GM12875 (cell line): ENCODE results near the gene PPP1R12B.
"Not testable (repeated sequence)": the region's sequence is repeated elsewhere in the genome, so short reads cannot be mapped to it uniquely, and the experiment has no call there.

Experiments
- H3K4me3 ChIP-seq: one replicate; pipeline ENCODE4 v1.5.1; 2011; ENCODE audit warnings: low read depth, low read length, control low read depth
- CTCF ChIP-seq: IDR thresholded peaks from 2 replicates; pipeline ENCODE4 v1.5.1; 2011; ENCODE audit warnings: low read depth, mild to moderate bottlenecking, control low read depth, inconsistent platforms, low read length, moderate library complexity, borderline replicate concordance; ENCODE audit not compliant: insufficient read depth

PPP1R12B gene

GRCh38 chr1:202422709-202423108 lies 74.2 kb downstream of the PPP1R12B start:
- H3K4me3 ChIP-seq: not testable (repeated sequence)

- H3K4me3 ChIP-seq: not testable (repeated sequence)
These were observed 75.8 kb downstream of the PPP1R12B start for GRCh38 chr1:202424260-202424659.

GRCh38 chr1:202430111-202430510 lies 81.6 kb downstream of the PPP1R12B start:
- H3K4me3 ChIP-seq: not testable (repeated sequence)

GRCh38 chr1:202432338-202432737 lies 83.8 kb downstream of the PPP1R12B start:
- H3K4me3 ChIP-seq: not testable (repeated sequence)

GRCh38 chr1:202433155-202434043 lies 84.9 kb downstream of the PPP1R12B start:
- TF ChIP-seq CTCF: no peak
- H3K4me3 ChIP-seq: no peak overlapping the region

GRCh38 chr1:202434059-202434458 lies 85.6 kb downstream of the PPP1R12B start:
- no peak for TF ChIP-seq CTCF
- H3K4me3 ChIP-seq: no peak overlapping the region

GRCh38 chr1:202438393-202439174 lies 90.1 kb downstream of the PPP1R12B start:
- H3K4me3 ChIP-seq: no peak overlapping the region
- TF ChIP-seq CTCF: no peak

GRCh38 chr1:202439308-202439707 lies 90.8 kb downstream of the PPP1R12B start:
- no peak overlapping the region for H3K4me3 ChIP-seq
- TF ChIP-seq CTCF: no peak

GRCh38 chr1:202448140-202448539 lies 99.6 kb downstream of the PPP1R12B start:
- H3K4me3 ChIP-seq: not testable (repeated sequence)

GRCh38 chr1:202451641-202452040 lies 103.1 kb downstream of the PPP1R12B start:
- not testable (repeated sequence) for H3K4me3 ChIP-seq
